Measurements from ENCODE around the gene MAP4K2. TPM values are rescaled to one million over a fixed set of nuclear protein-coding genes. Genes with fewer than 3 reads are reported as not detected.

MAP4K2 gene
- total RNA-seq, 1 donor from 2014 or later = 20.2 TPM

DNA sequence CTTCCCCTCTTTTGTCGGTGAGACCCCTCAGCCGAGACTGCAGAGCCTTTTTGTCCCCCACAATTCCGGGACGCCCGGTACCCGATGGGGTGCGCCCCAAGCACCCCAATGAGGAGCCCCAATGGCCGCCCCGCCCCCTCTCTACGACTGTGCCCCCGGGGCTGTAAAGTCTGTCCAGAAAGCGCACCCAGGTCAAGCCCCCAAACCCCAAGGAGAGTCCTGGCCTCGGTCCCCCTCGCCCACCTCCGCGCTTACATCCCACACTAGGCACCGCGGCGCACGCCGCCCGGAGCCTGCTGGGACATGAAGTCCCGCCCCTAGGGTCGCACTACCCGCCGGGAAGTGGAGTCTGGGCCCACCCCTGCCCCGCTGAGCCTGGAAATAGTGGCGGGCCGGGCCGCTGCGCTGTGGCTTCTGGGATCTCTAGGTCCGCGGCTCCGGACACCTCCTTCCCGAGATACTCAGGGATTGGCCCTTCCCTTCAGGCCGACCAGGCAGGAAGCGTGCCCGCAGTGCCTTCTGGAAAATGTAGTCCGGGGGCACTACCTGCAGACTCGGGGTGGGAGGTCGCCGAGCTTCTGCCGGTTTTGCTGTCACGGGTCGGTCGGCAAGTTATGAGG lies 7.4 kb upstream of the MAP4K2 start, which contains the start of gene MEN1:
TSS of gene MEN1 (minus strand) at position 281 of the 620 bp plus-strand sequence. CDS start 442 bp downstream, outside the sequence.
- no peaks in the 10 kb centered on the region for H3K36me3 Mint-ChIP-seq
- H3K9me3 Mint-ChIP-seq = no peaks in the 10 kb centered on the region

DNA sequence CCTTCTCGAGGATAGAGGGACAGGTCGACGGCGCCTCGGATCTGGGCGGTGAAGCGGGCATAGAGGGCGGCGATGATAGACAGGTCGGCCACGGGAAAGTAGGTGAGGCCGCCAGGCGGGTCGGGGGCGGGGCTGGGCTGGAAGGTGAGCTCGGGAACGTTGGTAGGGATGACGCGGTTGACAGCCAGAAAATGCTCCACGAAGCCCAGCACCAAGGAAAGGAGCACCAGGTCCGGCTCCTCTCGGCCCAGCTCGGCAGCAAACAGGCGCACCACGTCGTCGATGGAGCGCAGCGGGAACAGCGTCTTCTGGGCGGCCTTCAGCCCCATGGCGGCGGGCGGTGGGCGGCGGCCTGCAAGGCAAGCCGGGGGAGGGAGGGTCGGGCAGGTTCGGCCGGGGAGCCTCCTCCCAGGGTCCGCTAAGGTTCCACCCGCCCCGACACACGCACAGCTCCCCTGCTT lies 6.8 kb upstream of the MAP4K2 start:
- Mint-ChIP-seq H3K4me1 (ENCODE audit: unreplicated experiment) (peaks cover 12% of the 10 kb centered on the region), H3K4me3 (peak overlapping the region; percentile 96), H3K36me3 (no peaks in the 10 kb centered on the region), H3K27ac (peak overlapping the region; percentile 92), H3K27me3 (no peaks in the 10 kb centered on the region), H3K9me3 (no peaks in the 10 kb centered on the region)
- TF ChIP-seq, protein P1, sequence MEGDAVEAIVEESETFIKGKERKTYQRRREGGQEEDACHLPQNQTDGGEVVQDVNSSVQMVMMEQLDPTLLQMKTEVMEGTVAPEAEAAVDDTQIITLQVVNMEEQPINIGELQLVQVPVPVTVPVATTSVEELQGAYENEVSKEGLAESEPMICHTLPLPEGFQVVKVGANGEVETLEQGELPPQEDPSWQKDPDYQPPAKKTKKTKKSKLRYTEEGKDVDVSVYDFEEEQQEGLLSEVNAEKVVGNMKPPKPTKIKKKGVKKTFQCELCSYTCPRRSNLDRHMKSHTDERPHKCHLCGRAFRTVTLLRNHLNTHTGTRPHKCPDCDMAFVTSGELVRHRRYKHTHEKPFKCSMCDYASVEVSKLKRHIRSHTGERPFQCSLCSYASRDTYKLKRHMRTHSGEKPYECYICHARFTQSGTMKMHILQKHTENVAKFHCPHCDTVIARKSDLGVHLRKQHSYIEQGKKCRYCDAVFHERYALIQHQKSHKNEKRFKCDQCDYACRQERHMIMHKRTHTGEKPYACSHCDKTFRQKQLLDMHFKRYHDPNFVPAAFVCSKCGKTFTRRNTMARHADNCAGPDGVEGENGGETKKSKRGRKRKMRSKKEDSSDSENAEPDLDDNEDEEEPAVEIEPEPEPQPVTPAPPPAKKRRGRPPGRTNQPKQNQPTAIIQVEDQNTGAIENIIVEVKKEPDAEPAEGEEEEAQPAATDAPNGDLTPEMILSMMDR (conservative IDR thresholded peaks at IDR 0.05) = no peak
- DNase-seq (ENCODE audit: extremely low spot score, unreplicated experiment) = no peak

More for the DNA sequence above, 7.4 kb upstream of the MAP4K2 start, which contains the start of gene MEN1:
- Mint-ChIP-seq H3K4me3 (peak within 1 kb of the TSS; percentile 96), H3K27ac (peak within 1 kb of the TSS; percentile 92), H3K4me1 (ENCODE audit: unreplicated experiment) (peaks cover 13% of the 10 kb centered on the region), H3K27me3 (no peaks in the 10 kb centered on the region)
- peak; percentile 97 for DNase-seq (ENCODE audit: extremely low spot score, unreplicated experiment)
- TF ChIP-seq, protein P1 (conservative IDR thresholded peaks at IDR 0.05) = no peak

DNA sequence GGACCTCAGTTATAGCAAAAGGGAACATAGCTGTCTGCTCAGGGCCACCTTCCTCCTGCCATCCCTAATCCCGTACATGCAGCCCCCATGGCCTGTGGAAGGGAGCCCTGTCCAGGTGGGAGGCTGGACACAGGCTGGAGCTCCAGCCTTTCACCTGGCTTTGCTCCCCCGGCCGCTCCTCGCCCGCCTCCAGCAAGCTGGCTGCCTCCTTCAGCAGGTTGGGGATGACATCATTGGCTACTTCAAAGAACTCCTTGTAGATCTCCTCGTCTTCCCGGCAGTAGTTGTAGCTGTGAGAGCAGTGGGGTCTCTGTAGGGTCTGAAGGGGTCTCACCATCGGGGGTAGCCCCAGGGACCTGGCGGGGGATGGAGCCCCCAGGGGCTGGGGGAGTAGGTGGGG lies 2.5 kb upstream of the MAP4K2 start:
- H3K4me3 Mint-ChIP-seq = no peak overlapping the region
- no peaks in the 10 kb centered on the region for H3K36me3 Mint-ChIP-seq
- no peaks in the 10 kb centered on the region for H3K27me3 Mint-ChIP-seq
- H3K9me3 Mint-ChIP-seq = no peaks in the 10 kb centered on the region
- peaks cover 9% of the 10 kb centered on the region for H3K4me1 Mint-ChIP-seq (ENCODE audit: unreplicated experiment)
- TF ChIP-seq, protein P1 (conservative IDR thresholded peaks at IDR 0.05) = no peak
- H3K27ac Mint-ChIP-seq = no peak overlapping the region
- DNase-seq (ENCODE audit: extremely low spot score, unreplicated experiment) = no peak

DNA sequence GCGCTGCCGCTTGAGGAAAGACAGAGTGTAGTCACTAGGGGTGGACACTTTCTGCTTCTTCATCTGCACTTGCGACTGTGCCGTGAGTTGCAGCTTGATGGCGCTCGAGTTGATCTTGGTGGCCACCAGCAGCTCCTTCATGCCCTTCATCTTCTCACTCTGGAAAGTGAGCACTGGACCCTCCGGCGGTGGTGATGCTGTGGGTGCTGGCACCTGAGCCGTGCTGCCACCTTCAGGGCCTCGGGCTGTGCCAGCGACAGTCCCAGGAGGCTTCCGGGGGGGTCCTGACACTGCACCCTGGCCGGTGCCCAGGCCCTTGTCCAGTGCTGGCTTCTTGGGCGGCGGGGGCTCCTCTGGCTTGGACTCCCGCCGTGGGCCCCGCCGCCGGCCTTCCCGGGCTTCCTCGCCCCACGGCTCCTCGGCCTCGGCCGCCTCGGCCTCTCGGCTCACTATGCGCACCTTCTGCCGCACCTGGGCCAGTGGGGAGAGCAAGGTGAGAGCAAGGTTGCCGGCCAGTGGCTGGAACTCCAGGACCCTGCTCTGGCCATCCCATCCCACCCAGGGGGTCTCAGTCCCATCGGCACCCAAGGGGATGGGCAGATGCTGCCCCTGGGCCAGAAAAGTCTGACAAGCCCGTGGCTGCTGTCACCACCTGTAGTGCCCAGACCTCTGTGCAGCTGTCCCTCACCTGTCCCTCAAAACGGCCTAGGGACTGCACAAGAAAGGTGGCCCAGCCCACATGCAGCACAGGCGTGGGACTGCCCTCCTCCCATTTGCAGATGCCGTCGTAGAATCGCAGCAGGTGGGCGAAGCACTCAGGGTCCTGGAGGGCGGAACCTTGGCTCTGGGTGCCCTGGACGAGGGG lies 1.6 kb upstream of the MAP4K2 start:
- H3K27me3 Mint-ChIP-seq = no peaks in the 10 kb centered on the region
- no peak overlapping the region for H3K27ac Mint-ChIP-seq
- no peak for DNase-seq (ENCODE audit: extremely low spot score, unreplicated experiment)

DNA sequence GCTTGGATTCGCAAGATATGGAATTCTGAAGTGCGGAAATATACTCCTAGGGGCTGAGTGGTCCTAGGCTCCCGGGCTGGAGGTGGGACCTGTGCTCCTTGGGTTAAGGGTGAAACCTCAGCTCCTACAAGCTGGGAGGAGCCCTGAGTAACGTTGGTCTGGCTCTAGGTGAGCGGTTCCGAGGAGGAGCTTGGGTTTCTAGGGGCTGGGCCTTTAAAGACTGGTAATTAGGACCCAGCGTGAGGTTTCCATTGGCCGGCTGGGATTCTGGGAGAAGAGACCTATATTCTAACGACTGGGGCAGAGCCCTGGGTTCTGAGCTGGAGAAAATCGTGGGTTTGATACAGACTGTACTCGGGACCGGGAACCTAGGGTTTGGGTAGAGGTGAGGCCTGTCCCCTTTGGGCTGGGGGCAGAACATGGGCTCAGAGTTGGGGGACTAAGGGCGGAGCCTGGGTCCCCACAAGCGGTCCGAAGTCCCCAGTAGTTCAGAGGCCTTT lies 882 bp upstream of the MAP4K2 start:
- peak overlapping the region; percentile 88 for H3K27ac Mint-ChIP-seq
- TF ChIP-seq, protein P1 (conservative IDR thresholded peaks at IDR 0.05) = no peak
- peak overlapping the region; percentile 86 for H3K4me3 Mint-ChIP-seq
- no peak for DNase-seq (ENCODE audit: extremely low spot score, unreplicated experiment)
- peaks cover 8% of the 10 kb centered on the region for H3K4me1 Mint-ChIP-seq (ENCODE audit: unreplicated experiment)
- H3K36me3 Mint-ChIP-seq = no peaks in the 10 kb centered on the region
- no peaks in the 10 kb centered on the region for H3K9me3 Mint-ChIP-seq
- no peaks in the 10 kb centered on the region for H3K27me3 Mint-ChIP-seq

More for the DNA sequence above, 1.6 kb upstream of the MAP4K2 start:
- Mint-ChIP-seq H3K4me1 (ENCODE audit: unreplicated experiment) (peaks cover 8% of the 10 kb centered on the region), H3K4me3 (peak overlapping the region; percentile 86), H3K9me3 (no peaks in the 10 kb centered on the region), H3K36me3 (no peaks in the 10 kb centered on the region)
- TF ChIP-seq, protein P1 (conservative IDR thresholded peaks at IDR 0.05) = no peak

Data from type B pancreatic cell (in vitro differentiated cells).